HG03103 (cell line): ENCODE measurements around the gene TBX10.
"Not testable (repeated sequence)": the region's sequence is repeated elsewhere in the genome, so short reads cannot be mapped to it uniquely, and the experiment has no call there.

Source experiments
- ATAC-seq: cut with Tn5 transposase; IDR thresholded peaks from one replicate; pipeline ENCODE4 v1.9.1; 2021; ENCODE audit warnings: low read depth; ENCODE audit not compliant: unreplicated experiment

TBX10 gene

DNA sequence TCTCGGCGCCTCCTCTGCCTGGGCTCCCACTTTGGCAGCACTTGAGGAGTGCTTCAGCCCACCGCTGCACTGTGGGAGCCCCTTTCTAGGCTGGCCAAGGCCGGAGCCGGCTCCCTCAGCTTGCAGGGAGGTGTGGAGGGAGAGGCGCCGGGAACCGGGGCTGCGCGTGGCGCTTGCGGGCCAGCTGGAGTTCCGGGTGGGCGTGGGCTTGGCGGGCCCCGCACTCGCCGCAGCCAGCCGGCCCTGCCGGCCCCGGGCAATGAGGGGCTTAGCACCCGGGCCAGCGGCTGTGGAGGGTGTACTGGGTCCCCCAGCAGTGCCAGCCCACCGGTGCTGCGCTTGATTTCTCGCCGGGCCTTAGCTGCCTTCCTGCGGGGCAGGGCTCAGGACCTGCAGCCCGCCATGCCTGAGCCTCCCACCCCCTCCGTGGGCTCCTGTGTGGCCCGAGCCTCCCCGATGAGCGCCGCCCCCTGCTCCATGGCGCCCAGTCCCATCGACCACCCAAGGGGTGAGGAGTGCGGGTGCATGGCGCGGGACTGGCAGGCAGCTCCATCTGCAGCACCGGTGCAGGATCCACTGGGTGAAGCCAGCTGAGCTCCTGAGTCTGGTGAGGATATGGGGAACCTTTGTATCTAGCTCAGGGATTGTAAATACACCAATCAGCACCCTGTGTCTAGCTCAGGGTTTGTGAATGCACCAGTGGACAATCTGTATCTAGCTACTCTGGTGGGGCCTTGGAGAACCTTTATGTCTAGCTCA, 20.5 kb downstream of the TBX10 start:
- ATAC-seq: not testable (repeated sequence)

DNA sequence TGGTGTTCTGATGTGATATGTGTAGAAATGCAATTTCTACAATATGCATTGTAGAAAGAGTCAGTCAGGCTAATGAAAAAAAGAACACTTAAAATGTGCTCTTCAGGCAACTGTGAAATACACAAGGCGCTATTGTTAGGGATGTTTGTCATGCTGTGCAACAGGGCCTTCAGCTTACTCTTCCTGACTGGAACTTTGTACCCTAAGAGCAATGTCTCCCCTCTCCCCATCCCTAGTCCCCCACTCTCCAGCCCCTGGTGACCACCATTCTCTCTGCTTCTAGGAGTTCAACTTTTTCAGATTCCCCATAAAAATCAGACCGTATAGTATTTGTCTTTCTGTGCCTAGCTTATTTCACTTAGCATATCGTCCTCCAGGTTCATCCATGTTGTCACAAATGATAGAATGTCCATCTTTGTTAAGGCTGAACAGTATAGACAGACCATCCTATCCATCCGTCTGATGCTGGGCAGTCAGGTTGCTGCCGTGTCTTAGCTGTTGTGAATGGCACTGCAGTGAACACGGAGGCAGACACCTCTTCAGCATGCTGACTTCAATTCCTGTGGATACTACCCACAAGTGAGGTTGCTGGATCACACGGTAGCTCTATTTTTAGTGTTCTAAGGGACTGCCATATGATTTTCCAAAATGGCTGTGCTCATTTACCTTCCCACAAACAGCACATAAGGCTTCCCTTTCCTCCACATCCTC, 22.2 kb downstream of the TBX10 start:
- ATAC-seq: no peak

DNA sequence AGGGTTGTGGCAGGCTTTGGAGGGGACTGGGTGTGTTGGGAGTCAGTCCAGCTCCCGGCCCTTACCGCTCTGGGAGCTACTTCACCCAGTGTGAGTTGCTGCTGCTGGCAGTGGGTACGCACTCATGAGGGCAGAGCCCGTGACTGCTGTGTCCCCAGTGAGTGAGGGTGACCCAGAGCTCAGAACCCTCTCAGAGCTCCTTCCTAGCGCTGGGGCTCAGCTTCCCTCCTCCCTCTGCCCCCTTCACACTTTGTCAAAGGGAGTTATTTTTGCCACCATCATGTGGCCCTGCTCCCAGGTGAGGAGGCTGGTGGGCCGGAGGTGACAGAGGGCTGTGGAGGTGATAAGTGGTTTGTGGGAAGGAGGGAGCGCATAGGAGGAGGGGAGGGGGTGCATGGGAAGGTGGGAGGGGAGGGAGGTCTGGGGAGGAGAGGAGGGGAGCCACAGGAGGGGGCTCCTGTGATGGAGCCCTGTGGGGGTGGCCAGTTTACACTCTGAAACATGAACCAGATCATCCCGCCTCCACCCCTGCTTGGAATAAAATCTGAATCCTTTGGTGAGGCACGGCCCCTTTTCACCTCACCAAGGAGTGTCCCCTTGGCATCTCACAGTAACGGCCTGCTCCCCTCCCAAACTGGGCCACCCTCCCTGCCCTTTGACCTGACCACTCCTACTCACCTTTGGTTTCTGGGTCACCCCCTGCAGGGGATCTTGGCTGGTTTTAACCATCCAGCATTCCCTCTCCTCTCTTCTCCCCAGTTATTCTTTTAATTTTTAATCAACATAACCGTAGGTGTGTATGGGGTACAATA, 22.9 kb downstream of the TBX10 start:
- no peak for ATAC-seq

DNA sequence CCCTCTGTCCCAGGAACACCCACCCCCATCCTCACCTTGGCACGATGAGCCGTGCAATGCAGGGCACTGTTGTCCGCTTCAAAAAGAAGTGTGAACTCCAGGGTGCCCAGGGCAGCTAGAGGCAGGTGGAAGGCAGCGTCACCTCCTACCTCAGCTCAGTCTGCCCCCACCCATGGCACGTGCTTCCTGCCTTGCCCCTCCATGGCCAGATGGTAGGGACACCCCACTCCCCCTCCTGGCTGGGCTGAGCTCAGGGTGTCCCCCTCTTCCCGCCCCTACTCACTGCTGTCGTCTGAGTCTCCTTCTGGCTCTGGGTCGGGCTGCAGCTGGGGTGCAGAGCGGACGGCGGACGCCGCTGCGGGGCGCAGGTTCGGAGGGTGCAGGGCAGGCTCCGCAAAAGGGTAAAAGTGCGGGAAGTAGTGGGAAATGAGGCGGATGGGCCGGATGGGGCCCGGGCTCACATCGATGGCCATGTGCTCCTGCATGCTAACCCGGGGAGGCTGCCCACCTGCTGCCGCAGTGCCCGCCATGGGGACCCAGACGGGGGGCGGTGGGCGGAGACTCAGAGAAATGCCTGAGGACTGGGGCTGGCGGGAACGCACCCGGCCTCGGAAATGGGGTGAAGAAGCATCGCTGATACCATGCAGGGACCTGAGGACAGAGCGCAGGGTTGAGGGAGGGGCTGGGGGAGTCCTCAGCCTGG, 23.7 kb downstream of the TBX10 start:
- no peak for ATAC-seq

DNA sequence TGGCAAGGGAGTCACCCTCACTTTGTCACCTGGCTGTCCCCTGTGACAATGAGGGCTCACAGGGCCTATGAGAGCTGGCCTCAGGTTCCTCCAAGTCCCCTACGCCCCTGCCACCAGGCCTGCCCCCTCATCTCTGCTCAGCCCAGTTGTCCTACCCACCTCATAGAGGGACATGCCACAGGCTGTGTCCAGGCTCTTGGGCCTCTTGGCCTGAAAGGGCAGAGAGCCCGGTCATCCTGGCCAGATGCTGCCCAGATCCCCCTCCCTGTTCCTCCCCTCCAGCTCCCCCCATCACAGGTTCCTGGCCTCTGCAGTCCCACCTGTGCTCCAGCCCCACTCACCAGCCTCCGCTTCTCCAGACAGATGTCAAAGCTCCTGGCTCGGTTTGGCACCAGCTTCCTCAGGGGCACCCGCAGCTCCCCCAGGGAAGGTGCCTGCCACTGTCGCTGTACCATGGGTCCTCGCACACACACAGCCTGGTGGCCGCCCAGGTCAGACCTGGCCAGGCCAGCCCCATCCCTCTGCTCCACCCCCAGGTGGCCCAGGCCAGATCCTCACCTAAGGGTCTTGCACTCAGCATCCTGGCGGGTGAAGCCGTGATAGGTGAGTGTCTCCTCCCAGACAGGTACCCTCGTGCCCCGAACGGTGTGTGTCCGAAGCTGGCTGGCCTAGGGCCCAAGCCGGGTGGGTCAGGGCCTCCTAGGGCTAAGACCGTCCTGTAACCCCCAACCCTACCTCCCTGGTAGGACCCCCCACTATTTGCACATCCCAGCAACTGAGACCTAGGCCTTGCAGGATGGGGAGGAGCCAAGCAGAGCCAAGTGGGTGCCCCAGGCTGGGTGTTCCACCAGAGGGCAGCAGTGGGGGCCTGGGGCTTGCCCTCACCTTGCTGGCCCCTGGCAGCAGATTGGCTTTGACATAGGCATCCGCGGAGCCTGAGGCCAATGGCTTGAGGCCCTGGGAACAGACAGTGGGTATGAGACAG, 24.5 kb downstream of the TBX10 start:
- ATAC-seq: no peak

DNA sequence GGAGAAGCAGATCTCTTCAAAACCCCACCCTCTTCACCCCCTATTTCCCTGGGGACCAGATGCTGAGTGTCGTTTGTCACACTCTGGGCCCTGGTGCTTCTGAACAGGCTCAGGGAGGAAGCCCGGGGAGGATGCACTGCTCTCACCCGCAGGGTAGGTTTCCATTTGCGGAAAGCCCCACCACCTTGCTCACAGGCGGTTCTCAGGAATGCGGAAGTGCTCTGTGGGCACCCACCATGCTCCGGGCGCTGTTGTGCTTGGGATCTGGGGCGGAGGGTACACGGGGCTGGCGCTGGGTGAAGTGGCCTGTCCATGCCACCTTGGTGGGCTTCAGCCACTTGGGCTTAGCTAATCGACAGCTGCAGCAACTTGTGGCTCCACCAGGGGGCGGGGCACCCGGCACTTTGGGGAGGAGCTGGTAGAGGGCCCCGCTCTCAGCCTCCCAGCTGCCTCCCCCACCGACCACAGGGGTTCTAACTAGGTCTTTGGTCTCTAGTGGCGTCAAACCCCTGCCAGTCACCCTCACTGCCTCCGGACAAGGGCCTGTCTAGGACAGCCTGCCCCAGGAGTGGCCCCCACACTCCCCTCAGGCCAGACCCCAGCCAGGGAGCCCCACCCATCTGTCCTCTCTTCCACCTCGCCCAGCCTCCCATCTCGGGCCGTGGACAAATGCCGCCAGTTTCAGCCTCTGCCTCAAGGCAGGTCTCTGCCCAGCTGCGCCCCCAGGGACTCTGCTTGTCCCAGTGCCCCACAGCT, 25.4 kb downstream of the TBX10 start:
- peak; percentile 69 for ATAC-seq

DNA sequence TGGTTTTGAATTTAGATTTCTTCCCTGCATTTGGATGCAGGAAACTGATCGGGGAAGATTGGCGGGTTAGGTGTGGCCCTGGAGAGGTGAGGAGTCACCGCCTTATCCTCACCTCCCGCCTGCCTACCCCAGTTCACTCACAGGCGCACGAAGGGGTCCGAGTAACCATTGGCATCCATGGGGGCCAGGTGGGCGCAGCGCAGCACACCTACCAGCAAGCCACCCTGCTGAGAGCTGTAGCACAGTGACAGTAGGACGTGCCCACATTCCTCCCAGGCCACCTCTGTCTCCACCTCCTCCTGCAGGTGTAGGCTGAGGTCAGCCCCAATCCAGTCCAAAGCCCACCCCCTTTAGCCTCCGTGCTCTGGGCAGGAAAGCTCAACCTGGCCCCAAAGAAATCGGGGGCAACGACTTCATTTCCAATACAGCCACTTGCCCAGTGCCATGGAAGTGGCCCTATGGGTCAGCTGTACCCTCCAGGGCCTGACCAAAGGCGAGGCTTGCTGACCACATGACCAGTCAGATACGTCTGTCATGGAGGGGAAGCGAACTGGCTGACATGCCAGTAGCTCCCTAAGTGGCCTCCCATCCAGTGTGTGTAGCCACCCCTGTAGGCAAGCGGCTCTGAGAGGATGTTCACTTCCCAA, 26.1 kb downstream of the TBX10 start:
- no peak for ATAC-seq

DNA sequence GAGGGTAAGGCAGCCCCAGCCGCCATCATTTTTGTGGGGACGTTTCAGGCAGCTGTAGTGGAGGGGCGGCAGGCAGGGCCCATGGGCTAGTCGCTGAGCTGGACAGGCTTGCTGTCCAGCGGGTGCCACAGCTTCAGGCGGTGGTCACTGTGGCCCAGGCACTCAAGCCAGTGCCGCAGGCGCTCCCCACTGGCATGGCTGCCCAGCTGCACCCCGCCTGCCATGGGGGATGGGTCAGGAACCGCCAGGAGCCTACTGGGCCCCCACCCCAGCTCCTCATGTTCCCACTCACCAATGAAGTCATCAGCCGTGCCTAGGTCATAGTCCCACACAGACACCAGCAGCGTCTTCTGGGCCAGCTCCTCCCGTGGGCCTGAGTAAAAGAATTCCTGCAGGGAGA, 26.8 kb downstream of the TBX10 start:
- no peak for ATAC-seq

DNA sequence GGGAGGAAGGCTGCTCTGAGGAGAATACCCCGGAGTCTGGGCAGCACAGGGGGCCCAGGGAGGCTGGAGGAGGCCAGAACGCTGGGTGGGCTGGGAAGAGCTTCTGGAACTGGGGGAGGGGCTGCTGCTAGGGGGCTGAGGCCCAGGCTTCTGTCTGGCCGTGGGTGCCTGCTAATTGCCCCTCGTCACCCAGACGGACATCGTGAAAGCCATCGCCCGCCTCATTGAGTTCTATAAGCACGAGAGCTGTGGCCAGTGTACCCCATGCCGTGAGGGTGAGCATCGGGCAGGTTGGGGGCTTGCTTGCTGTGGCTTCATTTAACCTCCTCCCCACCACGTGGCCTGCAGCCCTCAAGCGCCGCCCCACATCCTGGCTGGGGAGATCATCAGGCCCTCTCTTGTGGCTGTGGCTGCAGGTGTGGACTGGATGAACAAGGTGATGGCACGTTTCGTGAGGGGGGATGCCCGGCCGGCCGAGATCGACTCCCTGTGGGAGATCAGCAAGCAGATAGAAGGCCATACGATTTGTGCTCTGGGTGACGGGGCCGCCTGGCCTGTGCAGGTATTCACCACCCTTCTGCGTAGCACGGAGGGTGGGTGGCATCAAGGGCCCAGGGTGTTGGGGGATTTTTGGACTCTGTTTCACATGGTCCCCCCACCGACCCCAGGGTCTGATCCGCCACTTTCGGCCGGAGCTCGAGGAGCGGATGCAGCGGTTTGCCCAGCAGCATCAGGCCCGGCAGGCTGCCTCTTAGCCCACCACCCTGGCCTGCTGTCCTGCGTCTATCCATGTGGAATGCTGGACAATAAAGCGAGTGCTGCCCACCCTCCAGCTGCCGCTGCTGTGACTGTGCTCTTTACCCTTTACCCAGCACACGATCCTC, 27.6 kb downstream of the TBX10 start:
- no peak for ATAC-seq

DNA sequence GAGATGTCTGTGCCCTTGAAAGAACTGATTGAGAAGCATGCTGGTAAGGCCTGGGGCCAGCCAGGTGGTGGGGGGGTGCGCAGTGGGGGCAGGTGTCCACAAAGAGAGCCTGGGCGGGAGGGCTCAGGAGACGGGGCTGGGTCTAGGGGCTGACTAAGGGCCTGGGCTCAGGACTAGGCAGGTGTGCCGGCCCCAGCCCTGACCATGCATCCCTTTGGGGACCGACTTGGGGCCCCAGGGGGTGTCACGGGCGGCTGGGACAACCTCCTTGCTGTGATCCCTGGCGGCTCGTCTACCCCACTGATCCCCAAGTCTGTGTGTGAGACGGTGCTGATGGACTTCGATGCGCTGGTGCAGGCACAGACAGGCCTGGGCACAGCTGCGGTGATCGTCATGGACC, 28.4 kb downstream of the TBX10 start:
- ATAC-seq: no peak

DNA sequence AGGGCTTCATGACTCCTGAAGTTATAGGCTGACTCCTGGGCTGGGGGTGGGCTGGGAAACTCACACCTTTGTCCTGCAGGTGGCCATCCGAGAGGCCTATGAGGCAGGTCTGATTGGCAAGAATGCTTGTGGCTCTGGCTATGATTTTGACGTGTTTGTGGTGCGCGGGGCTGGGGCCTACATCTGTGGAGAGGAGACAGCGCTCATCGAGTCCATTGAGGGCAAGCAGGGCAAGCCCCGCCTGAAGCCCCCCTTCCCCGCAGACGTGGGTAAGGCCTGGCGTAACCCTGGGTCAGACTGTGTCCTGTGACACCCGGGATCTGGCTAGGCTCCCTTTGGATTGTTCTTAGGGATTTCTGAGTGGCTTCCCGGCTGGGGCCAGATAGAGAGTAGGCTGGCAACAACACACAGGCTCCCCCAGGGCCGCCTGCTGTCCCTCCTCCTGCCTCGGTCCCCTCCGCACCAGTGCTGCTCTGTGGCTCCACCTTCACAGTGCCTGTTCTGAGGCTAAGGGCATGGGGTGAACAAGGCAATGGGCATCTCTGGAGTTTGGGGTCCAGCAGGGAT, 29.2 kb downstream of the TBX10 start:
- ATAC-seq: no peak

DNA sequence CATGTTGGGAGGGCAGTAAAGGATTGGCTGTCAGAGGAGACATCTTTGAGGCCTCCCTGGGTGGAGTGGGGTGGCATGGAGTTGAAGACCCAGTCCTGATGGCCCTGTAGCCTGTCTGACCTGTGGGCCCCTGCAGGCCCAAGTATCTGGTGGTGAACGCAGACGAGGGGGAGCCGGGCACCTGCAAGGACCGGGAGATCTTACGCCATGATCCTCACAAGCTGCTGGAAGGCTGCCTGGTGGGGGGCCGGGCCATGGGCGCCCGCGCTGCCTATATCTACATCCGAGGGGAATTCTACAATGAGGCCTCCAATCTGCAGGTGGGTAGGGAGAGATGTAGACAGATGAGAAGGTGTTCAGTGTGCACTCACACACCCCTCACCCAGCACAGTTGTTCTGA, 30.2 kb downstream of the TBX10 start:
- ATAC-seq: no peak

DNA sequence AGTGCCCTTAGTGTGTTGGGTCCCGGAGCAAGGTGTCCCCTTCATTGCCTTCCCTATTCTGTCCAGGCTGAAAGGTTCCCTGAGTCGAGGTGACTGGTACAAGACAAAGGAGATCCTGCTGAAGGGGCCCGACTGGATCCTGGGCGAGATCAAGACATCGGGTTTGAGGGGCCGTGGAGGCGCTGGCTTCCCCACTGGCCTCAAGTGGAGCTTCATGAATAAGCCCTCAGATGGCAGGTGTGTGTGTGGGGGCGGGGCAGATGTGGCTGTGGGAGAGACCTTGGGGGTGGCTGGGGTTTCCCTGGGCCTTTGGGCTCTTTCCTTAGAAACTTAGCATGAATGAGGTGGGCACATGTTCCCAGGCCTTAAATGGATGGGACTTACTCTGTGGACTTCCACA, 31.1 kb downstream of the TBX10 start:
- no peak for ATAC-seq

DNA sequence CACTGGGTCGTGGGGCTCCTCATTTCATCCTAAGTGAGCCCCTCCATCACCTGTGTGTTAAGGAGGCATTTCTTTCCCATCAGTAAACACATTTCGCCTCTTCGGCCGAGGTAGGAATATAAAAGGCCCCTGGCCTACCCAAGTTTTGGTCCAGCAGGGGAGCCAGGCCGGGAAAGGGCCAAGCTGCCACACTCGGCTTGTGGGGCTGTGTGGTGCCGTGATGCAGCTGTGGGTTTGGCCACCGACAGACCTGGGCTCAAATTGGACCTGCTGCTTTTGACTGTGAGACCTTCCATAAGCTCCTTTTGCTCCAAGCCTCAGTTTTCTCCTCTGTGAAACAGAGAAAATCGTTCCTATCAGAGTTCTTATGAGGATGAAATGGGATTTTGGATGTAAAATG, 32.1 kb downstream of the TBX10 start:
- no peak for ATAC-seq

DNA sequence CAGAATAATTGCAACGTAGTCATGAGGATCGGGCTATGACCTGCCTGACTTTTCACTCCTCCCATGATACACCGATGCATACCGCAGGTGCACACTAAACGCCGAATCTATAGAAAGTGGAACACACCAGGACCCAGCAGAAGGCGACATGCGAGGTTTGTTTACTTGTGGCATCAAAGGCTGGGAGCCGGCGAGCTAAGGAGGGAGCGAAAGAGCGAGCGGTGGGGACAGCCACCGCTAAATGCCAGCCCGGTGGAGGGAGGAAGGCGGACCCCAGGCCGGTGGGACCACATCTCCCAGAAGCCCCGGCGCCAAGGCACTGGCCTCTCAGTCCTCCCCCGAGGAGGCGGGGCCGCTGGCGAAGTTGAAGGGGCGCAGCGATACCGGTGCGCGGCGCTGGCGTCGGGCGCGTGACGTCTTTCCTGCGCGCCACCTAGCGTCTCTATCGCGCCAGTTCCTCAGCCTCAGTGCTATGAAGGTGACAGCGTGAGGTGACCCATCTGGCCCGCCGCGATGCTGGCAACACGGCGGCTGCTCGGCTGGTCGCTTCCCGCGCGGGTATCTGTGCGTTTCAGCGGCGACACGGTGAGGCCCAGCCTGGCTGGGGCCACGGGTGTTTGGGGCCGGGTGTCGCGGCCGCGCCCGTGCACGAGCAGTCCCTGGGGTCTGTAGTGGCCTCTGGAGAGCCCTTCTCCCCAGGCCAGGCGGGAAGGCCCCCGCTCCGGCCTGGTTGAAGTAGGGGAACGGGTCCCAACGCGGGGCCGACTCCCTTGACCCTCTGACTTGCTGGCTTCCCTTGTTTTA, 32.9 kb downstream of the TBX10 start, which contains the start of gene NDUFV1:
NDUFV1 (plus strand) TSS at position 445 of the 804 bp plus-strand sequence; CDS start at position 514, 69 bp downstream.
- peak; percentile 86 for ATAC-seq

DNA sequence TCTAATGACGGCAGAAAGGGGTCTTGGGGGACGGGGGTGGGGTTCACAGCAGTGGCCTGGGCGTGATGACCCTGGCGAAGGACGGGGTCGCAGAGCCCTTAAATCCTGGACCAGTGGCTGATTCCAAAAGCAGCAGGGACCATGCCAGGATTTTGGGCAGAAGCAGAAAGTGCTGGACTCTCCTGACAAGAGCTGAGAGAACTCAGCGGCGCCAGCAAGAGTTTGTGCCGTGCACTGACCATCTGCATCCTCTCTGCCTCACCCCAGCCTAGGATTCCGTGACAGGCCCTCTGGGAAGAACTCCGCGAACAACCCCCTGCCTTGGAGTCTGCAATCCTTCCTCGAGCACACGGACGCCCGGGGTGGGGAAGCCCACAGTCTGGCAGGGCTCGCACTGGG, 33.5 kb downstream of the TBX10 start:
- no peak for ATAC-seq
